B cell (primary cell): Measurements from ENCODE around the gene CPNE5. TPM values are rescaled to one million over a fixed set of nuclear protein-coding genes. Genes with fewer than 3 reads are reported as not detected.

ENCODE experiments used
- ATAC-seq: fragments of 200-7000 bp; cut with Tn5 transposase; one replicate; pipeline ENCODE4 v1.10.0; 2021; ENCODE audit warnings: low read depth, mild to moderate bottlenecking, moderate number of reproducible peaks, moderate library complexity
- CTCF ChIA-PET: fragments of 350-600 bp; sonication (Branson Sonifier 250); formaldehyde crosslinking; loops from one replicate; lab custom pipeline; 2021; ENCODE audit warnings: antibody characterized with exemption, inconsistent platforms; lab: Charles Lee
- POLR2A ChIA-PET: fragments of 350-600 bp; sonication (Branson Sonifier 250); formaldehyde crosslinking; loops from one replicate; lab custom pipeline; 2021; ENCODE audit warnings: antibody characterized with exemption; lab: Charles Lee
- DNase-seq: peaks from one replicate; pipeline ENCODE4 v3.0.0; 2013
- H2AFZ ChIP-seq: 2 replicates; pipeline ENCODE4 v1.6.1; 2012; ENCODE audit warnings: mild to moderate bottlenecking, low read depth, low read length; ENCODE audit not compliant: insufficient read depth, poor library complexity, severe bottlenecking
- H3K27ac ChIP-seq, 2 donors: 1 replicate in 1 of 2; 2 replicates in 1 of 2; pipeline ENCODE4 v1.5.1; 2012 to 2013; ENCODE audit warnings: low read length in 2 of 2, mild to moderate bottlenecking in 2 of 2, moderate library complexity in 1 of 2
- H3K27me3 ChIP-seq, 4 experiments: fragments of 200-600 bp in 1 of 4; sonication (generic) in 1 of 4; replicated peaks in 1 of 4; 1 replicate in 2 of 4; 2 replicates in 2 of 4; pipeline versions ENCODE4 v1.6.1 to v1.7.0; 2013 to 2016; ENCODE audit warnings: low read length in 3 of 4, mild to moderate bottlenecking in 2 of 4, mixed read lengths in 1 of 4, moderate library complexity in 1 of 4; ENCODE audit not compliant: insufficient read depth in 4 of 4, control insufficient read depth in 3 of 4; ENCODE audit errors: control extremely low read depth in 1 of 4
- H3K36me3 ChIP-seq, 2 experiments: replicated peaks in 1 of 2; 1 replicate in 1 of 2; 2 replicates in 1 of 2; pipeline versions ENCODE4 v1.6.1 to v1.7.1; 2013; ENCODE audit warnings: low read length in 1 of 2; ENCODE audit not compliant: insufficient read depth in 2 of 2, control insufficient read depth in 1 of 2; ENCODE audit errors: control extremely low read depth in 1 of 2, extremely low read depth in 1 of 2
- H3K4me1 ChIP-seq, 2 donors: fragments of 200-600 bp in 1 of 2; sonication (generic) in 1 of 2; 1 replicate in 1 of 2; 2 replicates in 1 of 2; pipeline versions ENCODE4 v1.5.1 to v1.6.1; 2013 to 2017; ENCODE audit warnings: low read length in 2 of 2; ENCODE audit not compliant: control insufficient read depth in 2 of 2, insufficient read depth in 2 of 2
- H3K4me2 ChIP-seq: replicated peaks from 2 replicates; pipeline ENCODE3; 2012; ENCODE audit warnings: mild to moderate bottlenecking, low read depth, low read length; ENCODE audit not compliant: poor library complexity, severe bottlenecking
- H3K4me3 ChIP-seq, 5 experiments: fragments of 200-600 bp in 1 of 5; sonication (generic) in 1 of 5; 1 replicate in 3 of 5; 2 replicates in 2 of 5; pipeline versions ENCODE4 v1.5.1 to v1.7.0; 2011 to 2016; ENCODE audit warnings: low read length in 4 of 5, mild to moderate bottlenecking in 4 of 5, low read depth in 2 of 5, control low read depth in 1 of 5, moderate library complexity in 1 of 5; ENCODE audit not compliant: insufficient read depth in 1 of 5; ENCODE audit errors: control extremely low read depth in 1 of 5, extremely low read depth in 1 of 5
- H3K79me2 ChIP-seq: fragments of 200-600 bp; sonication (generic); one replicate; pipeline ENCODE4 v1.6.0; 2016; ENCODE audit warnings: low read length; ENCODE audit not compliant: control insufficient read depth, insufficient read depth
- H3K9ac ChIP-seq: fragments of 200-600 bp; sonication (generic); 2 replicates; pipeline ENCODE4 v1.6.1; 2017; ENCODE audit warnings: mild to moderate bottlenecking, low read length, moderate library complexity
- H3K9me3 ChIP-seq, 3 donors: one replicate each; pipeline versions ENCODE4 v1.6.1 to v1.7.1; 2013; ENCODE audit warnings: low read length in 2 of 3; ENCODE audit not compliant: control insufficient read depth in 2 of 3, insufficient read depth in 1 of 3; ENCODE audit errors: control extremely low read depth in 1 of 3
- H4K20me1 ChIP-seq: 2 replicates; pipeline ENCODE4 v1.6.0; 2012; ENCODE audit warnings: mild to moderate bottlenecking, low read length; ENCODE audit not compliant: insufficient read depth, control insufficient read depth, poor library complexity, severe bottlenecking
- H3K27ac Mint-ChIP-seq: one replicate; pipeline ENCODE4 v1.8.0; 2021; ENCODE audit warnings: mixed read lengths
- H3K27me3 Mint-ChIP-seq: one replicate; pipeline ENCODE4 v1.8.0; 2021; ENCODE audit warnings: mixed read lengths
- H3K4me1 Mint-ChIP-seq: one replicate; pipeline ENCODE4 v1.8.0; 2021; ENCODE audit warnings: mixed read lengths
- H3K4me3 Mint-ChIP-seq: one replicate; pipeline ENCODE4 v1.8.0; 2021; ENCODE audit warnings: mixed read lengths
- H3K9me3 Mint-ChIP-seq: one replicate; pipeline ENCODE4 v1.8.0; 2022; ENCODE audit warnings: mixed read lengths; ENCODE audit not compliant: insufficient read depth
- CTCF ChIP-seq: fragments of 200-600 bp; IDR thresholded peaks from one replicate; pipeline ENCODE4 v1.8.0; 2022; ENCODE audit warnings: antibody characterized with exemption, mild to moderate bottlenecking
- EZH2 ChIP-seq: IDR thresholded peaks from 2 replicates; pipeline ENCODE4 v1.6.1; 2012; ENCODE audit warnings: borderline replicate concordance, low read depth, mild to moderate bottlenecking, moderate library complexity, low read length; ENCODE audit not compliant: insufficient read depth, poor library complexity, severe bottlenecking
- WGBS: methylation state at CpG from one replicate; pipeline ENCODE4 v1.1.5; 2013; ENCODE audit warnings: missing lambda C conversion rate; ENCODE audit not compliant: insufficient coverage; 5-methylcytosine and 5-hydroxymethylcytosine counted together
- intact Hi-C: fragments of 100-400 bp; cut with micrococcal nuclease; formaldehyde crosslinking; loops from one replicate; pipeline ENCODE4 v1.10.0; 2022
- polyA plus RNA-seq: library from polyadenylated mRNA; depleted of rRNA; stranded (reverse); fragments of >200 nt; gene quantifications from 2 replicates; pipeline ENCODE4 v1.2.3, GENCODE V29; 2012
- total RNA-seq, 2 donors: library from RNA; stranded (reverse); fragments of 120-200 nt in 1 of 2; gene quantifications; 1 replicate in 1 of 2; 2 replicates in 1 of 2; pipeline versions ENCODE4 v1.2.3 to v1.2.4, GENCODE V29; 2013 to 2022

The CPNE5 gene
- total and polyA plus RNA-seq, 2 donors (not counting 1 experiment from before 2014, with no cell fraction given): 49.8 to 357 TPM

- Histone ChIP-seq H3K4me3 (no peak overlapping the region), H3K36me3 (peaks cover 0 to 27% of the 10 kb centered on the region in 2 experiments), H2AFZ (no peak overlapping the region), H4K20me1 (no peaks in the 10 kb centered on the region), H3K4me2 (no peak overlapping the region), H3K27ac (no peak overlapping the region), H3K9me3 (peaks cover 0 to 12% (median 12%) of the 10 kb centered on the region in 3 donors), H3K27me3 (peaks cover 0 to 11% (median 5%) of the 10 kb centered on the region in 4 experiments), H3K9ac (no peak overlapping the region), H3K4me1 (peaks cover 0 to 8% of the 10 kb centered on the region in 2 donors), H3K79me2 (no peaks in the 10 kb centered on the region)
- H3K4me1 Mint-ChIP-seq: peaks cover 8% of the 10 kb centered on the region
- peaks cover 3% of the 10 kb centered on the region for H3K27me3 Mint-ChIP-seq
- H3K9me3 Mint-ChIP-seq: peaks cover 4% of the 10 kb centered on the region
- DNase-seq: peak; percentile 69
- WGBS: 28% methylated on average over 2 of the region's 3 CpGs
- no peak overlapping the region for H3K27ac Mint-ChIP-seq
- H3K4me3 Mint-ChIP-seq: no peak overlapping the region
- TF ChIP-seq EZH2: no peak
- TF ChIP-seq CTCF: peak; percentile 83
- ChIA-PET CTCF (interaction anchor here (0.7 to 7.8 kb wide), 17 partner anchors 9 to 428 kb away, joined by 3 to 92 read pairs (median 9); partner anchors contain the start of gene PPIL1), POLR2A (no interaction called here)
- peak; percentile 43 for ATAC-seq
- intact Hi-C loops: loop anchor here (1.0 to 10.0 kb wide), 3 partner anchors 85 to 426 kb away; no protein-coding TSS in a partner anchor
Observed at GRCh38 chr6:36851149-36851614, 11.9 kb upstream of the CPNE5 start.

- TF ChIP-seq EZH2: no peak
- no peak overlapping the region for H3K9ac ChIP-seq
- H3K27me3 Mint-ChIP-seq: peaks cover 3% of the 10 kb centered on the region
- H3K4me2 ChIP-seq: no peak overlapping the region
- H3K27ac ChIP-seq: no peak overlapping the region
- no peak overlapping the region for H3K27ac Mint-ChIP-seq
- ATAC-seq: no peak
- H3K27me3 ChIP-seq: peaks cover 0 to 11% (median 5%) of the 10 kb centered on the region in 4 experiments
- H3K9me3 ChIP-seq: peaks cover 0 to 12% (median 12%) of the 10 kb centered on the region in 3 donors
- H3K4me1 Mint-ChIP-seq: peaks cover 8% of the 10 kb centered on the region
- DNase-seq: no peak
- H3K9me3 Mint-ChIP-seq: peaks cover 4% of the 10 kb centered on the region
- no peak overlapping the region for H3K4me3 Mint-ChIP-seq
- intact Hi-C loops: loop anchor here (10.0 kb wide), 1 partner anchor 425 kb away; no protein-coding TSS in a partner anchor
- POLR2A ChIA-PET: no interaction called here
- no peak overlapping the region for H2AFZ ChIP-seq
- peaks cover 0 to 16% of the 10 kb centered on the region in 2 experiments for H3K36me3 ChIP-seq
- H3K4me3 ChIP-seq: no peak overlapping the region
- no peaks in the 10 kb centered on the region for H3K79me2 ChIP-seq
- CTCF ChIA-PET: interaction anchor here (1.3 to 7.8 kb wide), 11 partner anchors 13 to 235 kb away, joined by 4 to 92 read pairs (median 10); no protein-coding TSS in a partner anchor
- no peaks in the 10 kb centered on the region for H4K20me1 ChIP-seq
- peaks cover 0 to 8% of the 10 kb centered on the region in 2 donors for H3K4me1 ChIP-seq
- 100% methylated on average over 2 of the region's 9 CpGs for WGBS
Observed at GRCh38 chr6:36850021-36850420, 10.8 kb upstream of the CPNE5 start.
